ENCODE measurements around the gene SPOCK1. TPM values are rescaled to one million over a fixed set of nuclear protein-coding genes. Genes with fewer than 3 reads are reported as not detected.

SPOCK1 gene
- total RNA-seq, 2 donors from 2014 or later, result 2.1 to 8.5 TPM

DNA sequence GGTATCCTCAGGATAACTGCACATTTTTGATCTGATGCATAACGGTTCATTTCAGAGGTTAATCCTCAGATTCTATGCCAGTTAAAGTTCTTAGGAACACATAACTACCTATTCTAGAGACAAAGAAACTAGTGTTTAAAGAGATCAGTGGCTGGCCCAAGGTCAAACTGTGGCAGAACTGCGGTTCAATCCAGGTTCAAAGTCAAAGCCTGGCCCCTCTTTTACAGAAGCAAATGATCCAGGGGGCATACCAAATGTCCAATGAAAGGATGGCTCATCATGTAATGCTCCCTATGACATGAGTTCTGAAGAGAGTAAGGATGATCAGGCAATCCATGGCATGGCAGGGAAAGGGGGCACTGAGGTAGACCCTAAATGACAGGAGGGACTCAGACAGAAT, 283.3 kb downstream of the SPOCK1 start:
- TF ChIP-seq, protein P1, sequence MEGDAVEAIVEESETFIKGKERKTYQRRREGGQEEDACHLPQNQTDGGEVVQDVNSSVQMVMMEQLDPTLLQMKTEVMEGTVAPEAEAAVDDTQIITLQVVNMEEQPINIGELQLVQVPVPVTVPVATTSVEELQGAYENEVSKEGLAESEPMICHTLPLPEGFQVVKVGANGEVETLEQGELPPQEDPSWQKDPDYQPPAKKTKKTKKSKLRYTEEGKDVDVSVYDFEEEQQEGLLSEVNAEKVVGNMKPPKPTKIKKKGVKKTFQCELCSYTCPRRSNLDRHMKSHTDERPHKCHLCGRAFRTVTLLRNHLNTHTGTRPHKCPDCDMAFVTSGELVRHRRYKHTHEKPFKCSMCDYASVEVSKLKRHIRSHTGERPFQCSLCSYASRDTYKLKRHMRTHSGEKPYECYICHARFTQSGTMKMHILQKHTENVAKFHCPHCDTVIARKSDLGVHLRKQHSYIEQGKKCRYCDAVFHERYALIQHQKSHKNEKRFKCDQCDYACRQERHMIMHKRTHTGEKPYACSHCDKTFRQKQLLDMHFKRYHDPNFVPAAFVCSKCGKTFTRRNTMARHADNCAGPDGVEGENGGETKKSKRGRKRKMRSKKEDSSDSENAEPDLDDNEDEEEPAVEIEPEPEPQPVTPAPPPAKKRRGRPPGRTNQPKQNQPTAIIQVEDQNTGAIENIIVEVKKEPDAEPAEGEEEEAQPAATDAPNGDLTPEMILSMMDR (IDR thresholded peaks at IDR 0.05), result no peak
- Histone ChIP-seq H3K27ac (no peak overlapping the region), H3K9ac (ENCODE audit: low read depth in 2 of 2, low read length in 2 of 2) (no peak overlapping the region), H3K4me3 (no peak overlapping the region), H3K36me3 (no peaks in the 10 kb centered on the region), H3K9me3 (no peaks in the 10 kb centered on the region), H3K4me1 (no peaks in the 10 kb centered on the region), H3K27me3 (no peaks in the 10 kb centered on the region)
- intact Hi-C loops (cut with DNase I), result no loop called here
- DNase-seq, result no peak

DNA sequence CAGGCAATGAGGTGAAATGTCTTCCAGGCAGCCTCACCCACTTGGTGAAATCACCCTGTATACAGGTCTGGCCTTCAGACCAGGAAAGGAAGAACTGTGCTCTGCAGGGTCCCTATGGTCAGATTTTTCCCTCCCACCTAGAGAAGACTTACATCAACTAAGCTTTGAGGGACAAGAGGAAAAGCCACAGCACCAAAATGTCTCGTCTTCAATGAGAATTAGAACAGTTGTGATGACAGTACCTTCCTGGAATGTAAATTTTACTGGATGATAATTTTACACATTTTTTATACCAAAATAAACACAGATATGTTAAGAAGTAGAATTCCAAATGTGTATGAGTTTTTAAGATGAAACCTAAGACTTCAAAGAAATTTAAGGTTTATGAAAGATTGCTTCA, 283.9 kb downstream of the SPOCK1 start:
- H3K27ac ChIP-seq, result no peak overlapping the region
- TF ChIP-seq, protein P1 (IDR thresholded peaks at IDR 0.05), result no peak
- DNase-seq, result no peak
- H3K36me3 ChIP-seq, result no peaks in the 10 kb centered on the region
- no peak overlapping the region for H3K4me3 ChIP-seq
- no peaks in the 10 kb centered on the region for H3K9me3 ChIP-seq
- no peak overlapping the region for H3K9ac ChIP-seq (ENCODE audit: low read depth in 2 of 2, low read length in 2 of 2)
- intact Hi-C loops (cut with DNase I), result no loop called here
- no peaks in the 10 kb centered on the region for H3K4me1 ChIP-seq
- H3K27me3 ChIP-seq, result no peaks in the 10 kb centered on the region

DNA sequence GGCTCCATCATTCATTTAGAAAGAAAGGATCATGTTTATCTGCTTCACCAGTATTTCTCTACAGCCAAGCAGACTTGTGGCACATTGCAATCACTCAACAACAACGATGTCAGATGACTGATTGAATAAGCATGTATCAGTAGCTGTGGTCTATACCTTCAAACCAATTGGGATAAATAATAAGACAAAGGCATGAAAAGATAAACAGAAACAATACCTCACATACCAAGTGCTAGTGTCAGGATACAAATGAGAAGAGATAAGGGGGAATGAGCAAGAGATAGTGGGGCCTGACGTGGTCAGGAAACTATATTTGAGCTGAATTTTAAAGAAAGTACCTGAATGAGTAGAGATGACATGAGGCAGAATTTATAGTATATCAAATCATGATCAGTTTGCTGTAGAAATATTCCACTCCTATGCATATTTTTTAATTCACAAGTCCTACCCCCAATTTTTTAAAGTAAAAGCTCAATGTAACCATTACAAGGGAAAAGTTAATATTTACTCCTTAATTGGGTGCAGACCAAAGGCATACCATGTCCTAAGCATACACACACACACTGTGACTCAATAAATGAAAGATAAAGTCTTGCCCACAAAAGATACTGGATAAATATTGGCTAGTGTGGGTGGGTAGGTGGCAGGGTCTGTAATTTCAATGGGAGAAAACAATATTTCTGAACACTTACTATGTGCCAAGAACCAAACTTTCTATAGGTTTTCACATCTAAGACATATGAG, 284.5 kb downstream of the SPOCK1 start:
- H3K4me3 ChIP-seq, result no peak overlapping the region
- no peaks in the 10 kb centered on the region for H3K9me3 ChIP-seq
- no peaks in the 10 kb centered on the region for H3K4me1 ChIP-seq
- H3K27me3 ChIP-seq, result no peaks in the 10 kb centered on the region
- no peak overlapping the region for H3K27ac ChIP-seq
- TF ChIP-seq, protein P1 (IDR thresholded peaks at IDR 0.05), result no peak
- H3K36me3 ChIP-seq, result no peaks in the 10 kb centered on the region
- DNase-seq, result no peak
- intact Hi-C loops (cut with DNase I), result no loop called here
- H3K9ac ChIP-seq (ENCODE audit: low read depth in 2 of 2, low read length in 2 of 2), result no peak overlapping the region

DNA sequence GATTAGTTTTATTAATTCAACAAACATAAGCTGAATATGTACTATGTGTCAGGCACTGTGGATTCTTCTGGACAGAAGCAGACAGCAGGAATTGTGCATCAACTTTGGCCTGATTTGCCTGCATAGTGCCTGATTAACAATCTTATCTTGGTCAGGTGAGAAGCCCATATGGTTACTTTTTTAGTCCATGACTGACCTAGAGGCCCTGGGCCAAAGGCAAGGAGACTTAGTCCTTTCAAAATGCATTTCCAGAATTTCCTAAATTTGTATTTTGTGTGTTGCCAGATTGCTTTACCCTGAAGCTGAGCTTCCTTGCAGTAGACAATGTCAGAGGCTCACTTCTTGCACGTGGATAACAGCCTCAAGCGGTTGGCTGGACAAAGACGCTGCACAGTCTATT, 286.7 kb downstream of the SPOCK1 start:
- H3K9me3 ChIP-seq, result no peaks in the 10 kb centered on the region
- DNase-seq, result no peak
- intact Hi-C loops (cut with DNase I), result no loop called here
- H3K9ac ChIP-seq (ENCODE audit: low read depth in 2 of 2, low read length in 2 of 2), result no peak overlapping the region
- no peaks in the 10 kb centered on the region for H3K4me1 ChIP-seq
- H3K27me3 ChIP-seq, result no peaks in the 10 kb centered on the region
- H3K27ac ChIP-seq, result no peak overlapping the region
- TF ChIP-seq, protein P1 (IDR thresholded peaks at IDR 0.05), result no peak
- no peaks in the 10 kb centered on the region for H3K36me3 ChIP-seq
- no peak overlapping the region for H3K4me3 ChIP-seq

DNA sequence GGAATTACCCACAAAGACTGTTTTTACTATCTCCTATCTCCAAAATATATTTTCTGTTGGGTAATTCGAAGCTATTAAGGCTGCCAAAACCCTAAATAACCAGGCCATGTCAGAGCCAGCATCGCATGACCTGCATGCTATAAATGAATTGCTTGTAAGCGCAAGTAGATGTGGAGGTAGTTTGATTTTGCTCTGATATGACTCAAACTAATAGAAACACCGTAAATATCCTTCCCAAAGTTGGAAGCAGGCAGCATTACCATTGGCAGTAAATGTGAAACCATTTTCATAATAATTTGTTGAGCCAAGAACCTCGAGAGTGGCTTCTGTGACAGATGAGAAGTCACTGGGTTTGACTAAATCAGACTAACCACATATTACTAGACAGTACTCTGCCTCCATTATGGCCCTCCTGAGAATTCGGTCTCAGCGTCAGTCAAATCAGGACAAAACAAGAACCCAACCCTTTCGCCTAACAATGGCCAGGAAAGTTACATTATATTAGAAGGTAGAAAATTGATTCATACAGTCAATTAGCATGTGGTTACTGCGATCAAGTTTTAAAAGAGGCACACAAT, 289.8 kb downstream of the SPOCK1 start:
- Histone ChIP-seq H3K4me3 (no peak overlapping the region), H3K27ac (no peak overlapping the region), H3K36me3 (no peaks in the 10 kb centered on the region), H3K4me1 (no peaks in the 10 kb centered on the region), H3K9me3 (no peaks in the 10 kb centered on the region), H3K27me3 (no peaks in the 10 kb centered on the region), H3K9ac (ENCODE audit: low read depth in 2 of 2, low read length in 2 of 2) (no peak overlapping the region)
- TF ChIP-seq, protein P1 (IDR thresholded peaks at IDR 0.05), result no peak
- DNase-seq, result no peak
- intact Hi-C loops (cut with DNase I), result no loop called here
